SK-N-MC (cell line): ENCODE data around the gene GPR65.

Experiments
- EZH2 ChIP-seq: fragments of 200-600 bp; sonication (generic); IDR thresholded peaks from one replicate; pipeline ENCODE4 v1.6.1; 2017; ENCODE audit warnings: antibody characterized with exemption
- POLR2AphosphoS5 ChIP-seq: IDR thresholded peaks from 2 replicates; pipeline ENCODE4 v1.6.1; 2012; ENCODE audit warnings: mild to moderate bottlenecking, low read depth, low read length, borderline replicate concordance

DNA sequence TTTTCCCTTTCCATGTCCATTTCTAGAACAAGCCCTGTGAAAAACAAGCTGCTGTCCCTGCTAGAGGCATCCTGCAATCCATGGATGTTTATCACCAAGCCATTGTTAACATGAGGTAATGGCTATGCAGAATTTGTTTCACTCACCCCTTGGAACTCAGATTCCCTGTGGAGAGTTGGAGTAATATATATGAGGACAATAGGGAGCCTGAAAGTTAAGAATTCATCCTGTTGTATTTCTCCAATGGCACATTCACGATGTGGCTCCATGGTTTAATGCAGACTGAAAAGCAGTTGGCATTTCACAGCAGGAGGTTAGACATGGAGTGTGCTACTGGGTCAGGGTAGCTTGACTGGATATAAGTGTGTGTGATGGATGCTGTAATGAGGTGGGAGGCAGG, 32.4 kb downstream of the GPR65 start:
- no peak for TF ChIP-seq EZH2
- TF ChIP-seq POLR2AphosphoS5, result no peak
